ENCODE results near the gene AGXT.

The AGXT gene

DNA sequence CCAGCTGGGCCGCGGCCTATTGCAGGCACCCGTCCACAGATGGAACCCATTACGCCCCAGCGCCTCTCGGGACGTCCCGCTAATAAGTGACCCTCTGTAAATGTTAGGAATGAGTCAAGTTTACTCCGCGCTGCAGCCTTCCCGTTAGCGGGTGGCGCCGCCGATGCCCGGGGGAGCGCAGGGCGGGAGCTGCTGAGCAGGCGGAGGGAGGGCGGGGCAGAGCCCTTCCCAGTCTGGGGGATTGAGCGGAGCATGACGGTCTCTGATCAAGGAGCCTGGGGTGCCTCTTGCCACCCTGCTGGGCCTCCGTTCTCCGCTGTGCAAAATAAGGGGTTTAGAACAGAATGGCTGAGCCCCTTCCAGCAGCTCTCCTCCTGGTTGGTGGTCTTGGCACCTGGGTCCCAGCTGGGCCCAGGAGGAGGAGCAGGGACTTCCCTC is 48.0 kb downstream of the AGXT start:
- no peak for DNase-seq

DNA sequence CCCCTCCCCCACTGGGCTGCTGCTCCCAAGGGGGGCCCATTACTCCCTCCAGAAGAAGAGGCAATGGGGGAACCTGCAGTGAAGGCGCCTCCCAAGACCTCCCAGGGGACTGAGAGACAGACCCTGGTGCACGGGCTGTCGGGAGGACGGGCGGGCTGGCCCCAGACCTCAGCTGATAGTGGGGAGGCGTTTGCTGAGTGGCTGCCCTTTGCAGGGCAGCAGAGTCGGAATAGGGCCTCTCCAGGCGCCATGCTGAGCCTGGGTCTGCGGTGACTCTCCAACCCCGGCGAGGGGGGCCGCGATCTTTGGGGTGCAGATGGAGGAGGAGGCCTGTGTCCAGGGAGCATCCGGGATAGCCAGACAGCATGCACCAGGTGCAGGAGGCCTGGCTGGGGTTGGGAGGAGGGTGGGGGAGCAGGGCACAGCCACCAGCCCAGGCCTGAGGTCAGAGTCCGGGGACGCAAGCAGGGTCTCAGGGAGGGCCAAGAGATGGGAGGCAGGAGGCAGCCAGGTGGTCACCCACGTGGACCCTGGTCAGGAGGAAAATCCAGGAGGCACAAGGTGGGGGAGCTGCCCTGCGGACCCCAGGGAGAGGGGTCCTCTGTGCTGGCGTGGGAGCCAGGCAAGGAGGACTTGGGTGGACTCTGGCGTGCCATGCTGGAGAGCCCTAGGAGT is 48.5 kb downstream of the AGXT start:
- no peak for DNase-seq

DNA sequence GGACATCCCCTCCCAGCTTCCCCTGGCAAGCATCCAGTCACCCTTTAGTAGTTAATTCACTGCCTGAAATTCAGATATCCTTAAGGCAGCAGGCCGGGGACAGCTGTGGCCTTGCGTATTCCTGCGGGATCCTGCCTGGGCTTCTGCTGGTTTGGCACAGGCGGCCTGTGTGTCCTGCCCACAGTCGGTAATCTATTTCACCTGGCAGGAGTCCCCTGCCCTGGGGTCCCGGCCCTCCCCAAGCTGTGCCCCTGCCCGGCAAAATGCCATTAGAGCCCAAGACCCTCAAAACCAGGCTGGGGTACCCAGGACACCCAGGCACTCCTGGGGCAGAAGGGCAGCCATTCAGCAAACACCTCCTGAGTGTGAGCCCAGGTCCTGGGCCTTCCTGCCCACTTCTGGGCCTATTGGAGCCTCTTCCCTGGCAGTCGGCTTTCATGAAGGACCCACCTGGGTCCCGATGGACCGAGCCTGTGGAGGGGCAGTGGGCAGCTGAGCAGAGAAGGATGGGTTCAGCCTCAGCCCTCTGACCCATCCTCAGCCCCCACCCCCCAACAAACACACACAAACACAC is 49.1 kb downstream of the AGXT start:
- no peak for DNase-seq

DNA sequence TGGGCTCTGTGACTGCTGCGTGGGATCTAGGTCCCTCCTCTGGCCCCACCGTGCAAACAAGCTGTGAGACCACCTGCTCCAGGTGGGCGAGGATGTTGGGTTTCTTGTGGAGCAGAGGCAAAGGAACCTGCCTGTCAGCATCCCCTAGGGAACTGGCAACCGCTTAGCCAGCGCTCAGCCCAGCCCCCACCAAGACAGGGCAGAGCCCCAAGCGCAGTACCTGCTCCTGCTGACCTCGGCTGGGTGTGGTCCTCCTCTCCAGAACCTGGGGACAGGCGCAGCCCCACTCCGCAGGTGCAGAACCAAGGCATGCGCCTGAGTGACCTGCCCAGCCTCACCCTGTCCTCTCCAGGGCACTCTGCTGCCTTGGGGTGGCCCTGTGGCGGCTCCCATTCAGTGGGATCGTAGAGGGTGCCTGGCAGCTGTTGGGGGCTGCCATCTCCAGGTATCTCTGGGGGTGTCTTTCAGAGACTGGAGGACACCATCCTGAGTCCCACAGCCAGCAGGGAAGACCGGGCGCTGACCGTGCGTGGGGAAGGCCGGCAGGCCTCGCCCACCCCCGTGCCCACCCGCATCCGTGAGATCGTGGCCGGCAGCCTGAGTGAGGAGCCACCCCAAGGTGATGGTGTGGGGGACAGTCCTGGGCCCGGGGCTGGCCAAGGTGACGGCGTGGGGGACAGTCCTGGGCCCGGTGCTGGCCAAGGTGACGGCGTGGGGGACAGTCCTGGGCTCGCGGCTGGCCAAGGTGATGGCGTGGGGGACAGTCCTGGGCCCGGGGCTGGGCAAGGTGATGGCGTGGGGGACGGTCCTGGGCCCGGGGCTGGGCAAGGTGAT is 49.9 kb downstream of the AGXT start:
- no peak for DNase-seq

DNA sequence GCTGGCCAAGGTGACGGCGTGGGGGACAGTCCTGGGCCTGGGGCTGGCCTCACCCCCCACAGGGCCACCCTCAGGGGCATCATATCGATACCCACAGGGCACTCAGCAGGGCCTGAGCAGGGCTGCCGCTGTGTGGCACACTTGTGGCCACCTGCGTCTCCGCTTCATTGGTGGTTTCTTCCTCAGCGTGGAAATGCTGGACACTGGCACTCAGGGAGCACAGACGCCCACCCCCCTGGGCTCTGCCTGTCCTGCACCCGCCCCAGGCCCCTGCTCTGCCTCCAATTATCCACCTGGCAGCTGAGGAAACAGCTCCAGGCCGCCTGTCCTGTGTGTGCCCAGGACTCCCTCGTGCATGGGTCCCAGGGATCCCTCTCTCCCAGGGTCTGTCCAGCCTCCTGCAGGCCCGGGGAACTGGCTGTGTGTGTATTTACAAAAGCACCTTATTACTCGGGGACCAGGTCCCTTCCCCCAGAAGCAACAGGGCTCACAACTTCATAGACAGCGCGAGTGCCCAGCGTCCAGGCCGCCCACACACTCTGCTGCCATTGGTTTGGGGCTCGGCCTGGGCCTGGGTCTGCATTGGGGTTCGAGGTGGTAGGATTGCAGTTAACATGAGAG is 50.6 kb downstream of the AGXT start:
- no peak for DNase-seq

DNA sequence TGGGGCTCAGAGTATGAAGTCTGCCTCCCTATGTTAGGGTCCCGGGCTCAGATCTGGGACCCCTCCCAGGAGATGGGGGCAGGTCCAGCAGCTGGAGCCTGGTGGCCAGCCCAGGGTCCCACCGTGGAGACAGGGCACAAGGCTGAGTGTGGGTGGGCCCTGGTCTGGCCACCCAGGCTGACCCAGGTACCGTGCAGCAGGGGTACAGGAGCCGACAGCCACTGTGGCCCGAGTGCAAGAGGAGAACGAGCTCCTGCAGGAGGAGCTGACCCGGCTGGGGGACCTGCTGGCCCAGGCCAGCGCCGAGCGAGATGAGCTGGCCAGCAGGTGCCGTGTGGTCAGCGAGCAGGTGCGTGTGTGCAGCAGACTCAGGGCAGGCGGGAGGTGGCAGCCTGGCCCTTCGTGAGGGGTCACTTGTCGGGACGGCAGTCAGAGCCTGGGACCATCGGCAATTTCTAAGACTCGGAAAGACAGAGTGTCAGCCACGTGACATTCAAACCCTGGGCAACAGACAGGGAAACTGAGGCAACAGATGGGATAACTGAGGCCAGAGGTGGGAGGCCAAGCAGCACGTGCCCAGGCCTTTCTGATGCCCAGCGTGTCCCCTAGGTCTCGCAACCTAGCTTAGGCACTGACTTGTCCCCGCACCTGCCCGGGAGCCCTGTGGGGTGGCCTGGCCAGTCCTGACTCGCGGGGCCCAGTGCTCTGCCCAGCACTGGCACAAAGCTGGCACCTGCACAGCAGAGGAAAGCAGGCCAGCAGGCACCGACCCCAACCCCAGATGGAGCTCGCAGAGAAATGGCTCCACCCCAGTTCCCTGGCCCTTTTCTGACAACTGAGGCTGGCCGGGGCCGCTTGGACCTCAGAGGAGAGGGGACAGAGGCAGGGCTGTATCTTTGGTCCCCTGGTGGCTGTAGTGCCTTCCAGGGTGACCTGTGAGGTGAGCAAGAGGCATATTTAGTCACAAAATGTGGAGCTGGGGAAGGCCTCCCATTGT is 51.5 kb downstream of the AGXT start:
- DNase-seq = no peak

DNA sequence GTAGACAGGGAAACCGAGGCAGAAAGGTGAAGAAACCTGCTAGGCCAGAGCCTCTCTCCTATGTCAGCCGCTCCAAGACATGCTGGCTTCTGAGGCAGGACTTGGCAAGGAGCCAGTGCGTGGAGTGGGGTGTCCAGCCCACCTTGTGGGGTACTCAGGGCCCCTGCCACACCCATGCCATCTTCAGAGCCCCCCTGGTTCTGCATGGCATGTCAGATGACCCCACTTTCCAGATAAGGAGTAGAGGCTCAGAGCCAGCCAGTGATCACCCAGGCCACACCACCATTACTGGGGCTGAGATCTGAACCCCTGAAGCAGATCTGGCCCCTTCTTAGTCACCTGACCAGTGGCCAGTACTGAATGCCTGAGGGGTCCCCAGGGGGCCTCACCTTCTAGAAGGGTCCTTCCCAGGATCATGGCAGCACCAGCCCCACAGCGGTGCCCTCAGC is 52.2 kb downstream of the AGXT start:
- no peak for DNase-seq

DNA sequence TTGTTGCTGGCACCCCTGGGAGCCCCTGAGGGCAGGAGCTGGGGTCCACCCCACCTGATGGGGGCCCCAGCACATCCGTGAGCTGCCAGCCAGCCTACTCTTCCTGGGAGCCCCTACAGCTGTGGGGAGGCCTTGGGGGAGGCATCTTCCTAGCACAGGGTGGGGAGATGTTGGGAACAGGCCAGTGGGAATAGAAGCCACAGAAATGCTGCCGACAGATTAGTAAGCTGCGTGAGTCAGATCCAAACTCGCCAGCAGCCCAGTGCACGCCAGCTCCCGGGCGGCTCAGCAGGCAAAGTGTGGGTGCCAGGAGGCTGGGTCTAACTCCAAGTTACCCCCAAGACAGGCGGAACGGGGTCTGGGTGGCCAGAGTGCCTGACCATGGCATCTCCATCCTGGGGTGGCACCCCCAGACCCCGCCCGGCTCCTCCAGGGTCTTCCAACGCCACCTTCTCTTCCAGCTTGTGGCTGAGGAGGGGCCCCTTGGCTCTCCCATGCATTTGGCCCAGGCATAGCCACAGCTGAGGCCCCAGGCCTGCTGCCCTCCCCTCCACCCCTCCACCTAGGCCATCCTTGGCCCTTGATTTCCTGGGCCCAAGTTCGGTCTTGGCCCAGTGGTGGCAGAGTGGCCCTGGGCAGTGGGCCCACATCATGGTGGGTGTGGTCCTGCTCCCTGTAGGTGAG is 52.8 kb downstream of the AGXT start:
- DNase-seq = no peak

DNA sequence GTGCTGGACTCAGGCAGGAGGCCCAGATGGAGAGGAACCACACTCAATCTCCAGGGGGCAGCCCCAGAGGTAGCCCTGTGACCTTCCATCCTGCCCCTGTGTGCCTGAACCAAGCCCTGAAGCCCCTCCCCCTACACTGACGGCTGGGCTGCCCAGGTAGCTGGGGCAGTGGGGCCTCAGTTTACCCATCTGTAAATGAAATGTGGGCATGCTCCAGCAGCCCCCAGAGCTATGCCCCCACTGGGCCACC is 53.3 kb downstream of the AGXT start:
- no peak for DNase-seq

DNA sequence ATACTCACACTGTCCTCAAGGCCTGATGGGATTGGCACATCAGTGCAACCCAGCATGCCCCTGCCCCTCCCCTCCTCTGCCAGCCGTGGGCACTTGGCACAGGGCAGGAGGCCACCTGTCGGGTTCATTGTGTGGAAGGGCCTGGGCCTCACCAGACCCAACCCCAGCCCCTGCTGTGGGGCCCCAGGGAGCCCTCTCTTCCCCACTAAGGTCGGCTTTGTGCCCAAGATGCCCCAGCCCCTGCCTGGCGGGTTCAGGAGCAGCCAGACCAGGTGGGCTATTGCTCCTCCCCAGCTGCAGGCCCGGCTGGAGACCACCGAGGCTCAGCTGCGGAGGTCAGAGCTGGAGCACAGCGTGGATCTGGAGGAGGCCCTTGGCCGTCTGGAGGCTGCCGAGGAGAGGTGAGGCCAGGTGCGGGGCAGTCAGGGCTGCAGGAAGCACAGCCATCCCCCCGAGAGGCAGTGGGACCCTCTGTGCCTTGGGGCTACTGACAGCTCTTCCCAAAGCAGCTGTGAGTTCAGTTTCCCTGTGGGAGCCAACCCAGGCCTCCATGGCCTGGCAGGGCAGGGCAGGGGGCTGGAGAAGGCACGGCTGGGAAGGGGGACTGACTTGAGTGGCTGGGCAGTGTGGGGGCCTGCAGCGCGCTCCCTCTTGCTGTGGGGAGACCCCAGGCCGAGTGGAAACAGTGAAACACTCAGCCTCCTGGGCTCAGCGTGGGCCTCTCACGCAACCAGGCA is 53.8 kb downstream of the AGXT start:
- no peak for DNase-seq

DNA sequence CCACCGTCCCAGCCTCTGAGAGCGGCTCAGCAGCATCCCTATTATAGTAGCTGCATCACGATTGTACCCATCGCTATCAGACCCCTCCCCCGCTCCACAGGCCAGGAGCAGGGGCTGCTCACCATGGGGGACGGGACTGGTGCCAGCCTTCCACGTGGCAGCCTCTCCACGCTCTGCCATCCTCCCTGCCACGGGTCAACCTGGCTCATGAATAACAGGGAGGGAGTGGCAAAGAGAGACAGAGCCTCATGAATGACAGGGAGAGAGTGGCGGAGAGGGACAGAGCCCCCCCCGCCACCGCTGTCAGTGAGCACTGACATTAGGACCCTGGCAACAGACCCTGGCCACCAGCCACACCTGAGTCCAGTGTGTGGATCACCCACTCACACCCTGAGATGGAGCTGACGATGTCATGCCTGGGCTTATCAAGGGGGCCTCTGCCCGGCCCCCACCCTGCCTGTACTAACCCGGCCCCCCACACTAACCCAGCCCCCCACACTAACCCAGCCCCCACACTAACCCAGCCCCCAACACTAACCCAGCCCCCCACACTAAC is 54.4 kb downstream of the AGXT start:
- no peak for DNase-seq

DNA sequence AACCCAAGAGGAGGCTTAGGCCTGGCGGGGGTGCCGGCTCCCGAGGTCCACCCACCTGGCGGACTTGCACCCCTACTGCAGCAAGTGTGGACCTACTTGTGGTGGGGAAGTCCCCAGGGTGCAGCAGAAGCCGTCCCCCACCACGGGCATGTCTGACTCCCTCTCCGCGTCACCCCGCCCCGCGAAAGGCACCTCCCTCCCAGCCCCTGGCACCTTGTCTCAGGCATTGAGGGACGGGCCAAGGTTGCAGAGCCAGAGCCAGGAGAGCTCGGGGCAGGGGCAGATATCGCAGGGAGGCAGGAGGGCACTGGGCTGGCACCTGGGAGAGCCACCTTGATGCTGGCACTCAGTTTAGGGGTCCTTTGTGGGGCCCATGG is 56.6 kb downstream of the AGXT start:
- no peak for DNase-seq

DNA sequence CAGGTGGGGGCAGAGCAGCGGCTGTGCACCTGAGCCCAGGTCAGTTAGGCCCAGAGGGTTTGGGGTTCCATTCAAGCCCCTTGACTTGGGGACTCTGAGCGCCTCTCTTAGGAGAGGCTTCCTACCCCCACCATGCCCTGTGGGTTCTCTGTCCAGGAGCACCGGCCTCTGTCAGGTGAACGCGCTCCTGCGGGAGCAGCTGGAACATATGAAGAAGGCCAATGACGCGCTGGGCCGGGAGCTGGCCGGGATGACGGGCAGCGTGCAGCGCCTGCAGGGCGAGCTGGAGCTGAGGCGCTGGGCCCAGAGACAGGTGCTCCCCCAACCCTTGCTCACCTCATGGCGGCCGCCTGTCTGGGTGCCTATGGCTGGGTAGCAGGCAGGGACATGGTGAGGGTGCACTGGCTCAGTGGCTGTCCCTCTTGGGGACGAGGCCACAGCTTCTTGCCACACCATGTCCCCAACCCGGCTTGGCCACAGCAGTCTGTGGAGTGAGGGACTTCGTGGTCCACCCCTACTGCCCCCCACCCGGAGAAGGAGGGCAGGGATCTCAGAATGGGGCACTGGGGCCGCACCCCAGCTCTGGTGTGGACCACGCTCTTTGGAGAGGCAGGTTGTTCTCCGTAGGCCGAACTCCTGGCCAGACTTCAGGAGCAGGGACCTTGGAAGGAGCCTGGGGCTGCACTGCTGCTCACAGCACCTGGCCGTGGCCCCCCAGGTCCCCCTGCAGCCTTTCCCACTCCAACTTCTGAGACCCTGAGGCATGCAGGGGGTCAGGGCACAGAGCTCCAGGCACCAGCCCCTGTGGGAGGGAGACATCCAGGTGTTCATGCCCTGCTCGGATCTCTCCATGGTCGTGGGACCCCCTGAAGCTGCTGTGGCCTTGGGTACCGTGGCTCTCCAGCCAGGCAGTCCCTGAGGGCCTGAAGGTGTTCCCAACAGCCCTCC is 57.2 kb downstream of the AGXT start:
- DNase-seq = no peak

DNA sequence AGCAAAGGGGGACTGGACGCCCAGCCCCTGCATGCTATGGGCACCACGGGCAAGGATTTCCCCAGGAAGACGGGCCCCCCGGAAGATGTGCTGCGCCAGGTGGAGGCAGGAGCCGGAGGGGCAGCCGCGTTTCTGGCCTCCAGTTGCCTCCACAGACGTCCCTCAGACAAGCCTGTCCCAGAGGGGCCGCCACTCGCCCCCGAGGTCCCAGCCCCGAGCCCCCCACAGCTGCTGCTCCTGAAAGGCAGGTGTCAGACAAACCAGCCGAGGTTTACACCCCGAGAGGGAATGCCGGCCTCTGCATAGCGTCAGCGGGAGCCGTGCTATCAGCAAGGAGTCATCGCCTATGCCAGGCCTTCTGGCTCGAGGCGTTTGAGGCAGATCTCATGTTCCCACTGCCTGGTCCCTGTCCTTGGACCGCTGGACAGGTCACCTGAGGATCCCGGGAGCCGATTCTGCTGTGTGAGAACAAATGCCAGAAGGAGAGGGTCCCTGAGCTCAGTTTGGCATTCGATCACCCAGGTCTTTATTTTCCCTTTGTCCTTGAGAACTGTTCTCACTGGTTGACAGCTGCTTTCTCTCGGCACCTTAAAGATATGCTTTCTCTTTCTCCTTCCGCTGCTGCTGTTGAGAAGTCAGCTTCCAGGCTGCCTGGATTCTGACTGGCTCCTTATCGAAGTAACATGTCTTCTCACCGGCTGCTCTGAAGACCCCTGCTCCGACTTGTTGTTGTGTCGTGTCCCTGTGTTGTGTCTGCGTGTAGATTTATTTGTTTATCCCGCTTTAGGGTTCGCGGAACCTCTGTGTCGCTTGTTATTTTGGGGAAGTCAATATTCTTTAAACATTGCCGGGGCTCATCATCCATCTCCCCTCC is 58.1 kb downstream of the AGXT start:
- no peak for DNase-seq

DNA sequence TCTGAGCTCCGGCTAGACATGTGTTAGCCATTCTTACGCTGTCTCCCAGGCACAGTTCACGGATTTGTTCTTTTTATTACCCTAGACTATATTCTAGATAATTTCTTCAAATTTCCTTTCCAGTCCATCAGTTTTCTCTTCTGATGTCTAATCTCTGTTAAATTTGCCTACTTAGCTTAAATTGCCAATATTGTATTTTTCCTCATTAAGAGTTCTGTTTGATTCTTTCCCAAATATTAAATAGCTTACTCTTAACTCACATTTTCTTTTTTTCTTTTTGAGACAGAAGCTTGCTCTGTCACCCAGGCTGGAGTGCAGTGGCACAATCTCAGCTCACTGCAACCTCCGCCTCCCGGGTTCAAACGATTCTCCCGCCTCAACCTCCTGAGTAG is 58.8 kb downstream of the AGXT start:
- DNase-seq = no peak

DNA sequence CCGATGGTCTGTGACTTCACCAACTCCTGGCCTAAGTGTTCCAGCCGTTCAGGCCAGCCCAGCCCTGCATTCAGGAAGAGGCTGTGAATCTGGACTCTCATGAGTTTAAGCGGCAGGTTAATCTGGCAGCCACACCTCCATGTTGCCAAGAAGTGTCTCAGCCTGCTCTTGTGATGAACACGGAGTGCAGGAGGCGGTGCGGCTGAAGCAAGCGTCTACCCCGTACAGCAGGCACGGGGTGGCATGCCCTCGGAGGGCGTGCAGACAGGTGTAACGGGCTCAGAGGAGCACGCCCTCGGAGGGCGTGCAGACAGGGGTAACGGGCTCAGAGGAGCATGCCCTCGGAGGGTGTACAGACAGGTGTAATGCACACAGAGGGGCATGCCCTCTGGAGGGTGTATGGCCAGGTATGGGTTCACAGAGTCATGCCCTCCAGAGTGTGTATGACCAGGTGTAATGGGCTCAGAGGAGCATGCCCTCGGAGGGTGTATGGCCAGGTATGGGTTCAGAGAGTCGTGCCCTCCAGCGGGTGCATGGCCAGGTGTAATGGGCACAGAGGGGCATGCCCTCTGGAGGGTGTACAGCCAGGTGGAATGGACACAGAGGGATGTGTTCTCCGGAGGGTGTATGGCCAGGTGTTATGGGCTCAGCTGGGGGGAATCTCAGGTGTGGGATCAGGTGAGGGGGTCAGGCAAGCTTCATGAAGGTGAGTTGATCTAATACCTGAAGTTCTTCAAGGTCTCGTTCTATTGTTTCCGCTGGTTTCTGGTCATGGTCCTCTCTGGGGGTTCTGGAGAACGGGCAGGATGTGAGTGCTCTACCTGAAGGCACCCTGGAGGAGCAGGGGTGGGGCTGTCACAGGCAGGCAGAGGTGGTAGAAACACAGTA is 60.1 kb downstream of the AGXT start:
- DNase-seq = no peak

DNA sequence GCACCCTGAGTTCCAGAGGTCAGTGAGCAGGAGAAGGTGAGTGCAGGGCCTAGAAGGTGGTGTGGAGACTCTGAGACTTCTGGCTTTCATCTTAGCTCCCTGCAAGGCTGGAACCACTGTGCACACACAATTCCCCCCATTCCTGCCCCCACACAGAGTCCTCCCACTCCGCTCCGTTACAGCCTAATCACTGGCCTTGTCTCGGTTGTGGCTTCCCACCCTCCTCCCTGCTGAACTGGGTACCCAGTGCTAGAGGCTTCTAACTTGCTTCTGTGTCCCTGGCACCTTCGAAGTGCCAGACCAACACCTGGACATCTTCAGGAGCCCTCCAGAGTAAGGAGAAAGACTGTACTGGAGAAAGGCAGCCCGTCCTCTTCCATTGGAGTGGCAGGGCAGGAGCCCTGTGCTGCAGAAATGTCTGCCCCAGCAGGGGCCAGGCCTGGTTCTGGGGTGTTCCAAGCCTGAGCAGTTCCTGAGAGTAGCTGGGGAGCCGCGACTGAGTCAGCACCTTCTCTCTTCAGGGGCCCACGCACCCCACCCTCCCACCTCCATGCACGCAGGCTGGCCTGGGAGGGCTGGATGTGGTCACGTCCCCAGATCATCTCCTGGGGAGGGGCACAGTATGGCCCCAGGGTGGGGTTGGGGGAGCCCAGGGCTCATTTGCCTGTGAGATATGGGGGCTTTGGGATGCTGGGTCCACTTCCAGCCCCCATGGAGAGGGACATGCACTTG is 60.9 kb downstream of the AGXT start:
- no peak for DNase-seq

All from activated CD4-positive, alpha-beta T cell treated with anti-CD3 and anti-CD28 coated beads, Interleukin-2, amount 50 U/mL, for 16 hours (primary cell).